T-helper 1 cell treated with Interleukin-12 subunit alpha and Interleukin-12 subunit beta and Interleukin-4 antibody, amounts not matched to agents 30 μg/mL and 1 μg/mL, for 36 hours (primary cell): ENCODE measurements around the gene ARID4B.
"Not testable (repeated sequence)": the region's sequence is repeated elsewhere in the genome, so short reads cannot be mapped to it uniquely, and the experiment has no call there.

Experiments
- H3K27ac Mint-ChIP-seq: one replicate; pipeline ENCODE4 v1.8.0; 2021; ENCODE audit warnings: mild to moderate bottlenecking, mixed read lengths
- H3K27me3 Mint-ChIP-seq: one replicate; pipeline ENCODE4 v1.8.0; 2021; ENCODE audit warnings: low read depth, mixed read lengths
- H3K36me3 Mint-ChIP-seq: one replicate; pipeline ENCODE4 v1.8.0; 2021; ENCODE audit warnings: low read depth, mixed read lengths
- H3K4me1 Mint-ChIP-seq: one replicate; pipeline ENCODE4 v1.8.0; 2021; ENCODE audit warnings: low read depth, mixed read lengths
- H3K4me3 Mint-ChIP-seq: one replicate; pipeline ENCODE4 v1.8.0; 2021; ENCODE audit warnings: mild to moderate bottlenecking, moderate library complexity, mixed read lengths
- H3K9me3 Mint-ChIP-seq: one replicate; pipeline ENCODE4 v1.8.0; 2021; ENCODE audit warnings: mixed read lengths

Gene ARID4B

GRCh38 chr1:235315735-235316134 is 12.2 kb downstream of the ARID4B start:
- no peaks in the 10 kb centered on the region for H3K9me3 Mint-ChIP-seq
- no peak overlapping the region for H3K4me3 Mint-ChIP-seq
- peaks cover 52% of the 10 kb centered on the region for H3K4me1 Mint-ChIP-seq
- H3K36me3 Mint-ChIP-seq: peaks cover 19% of the 10 kb centered on the region
- no peak overlapping the region for H3K27ac Mint-ChIP-seq
- no peaks in the 10 kb centered on the region for H3K27me3 Mint-ChIP-seq

GRCh38 chr1:235315173-235315572 is 12.8 kb downstream of the ARID4B start:
- peaks cover 16% of the 10 kb centered on the region for H3K36me3 Mint-ChIP-seq
- H3K27ac Mint-ChIP-seq: no peak overlapping the region
- no peak overlapping the region for H3K4me3 Mint-ChIP-seq
- H3K9me3 Mint-ChIP-seq: no peaks in the 10 kb centered on the region
- peaks cover 52% of the 10 kb centered on the region for H3K4me1 Mint-ChIP-seq
- H3K27me3 Mint-ChIP-seq: no peaks in the 10 kb centered on the region

GRCh38 chr1:235313931-235314678 is 13.9 kb downstream of the ARID4B start:
- Mint-ChIP-seq H3K9me3 (no peaks in the 10 kb centered on the region), H3K4me3 (peak overlapping the region; percentile 58), H3K27ac (peak overlapping the region; percentile 37), H3K36me3 (peaks cover 16% of the 10 kb centered on the region), H3K4me1 (peaks cover 49% of the 10 kb centered on the region), H3K27me3 (no peaks in the 10 kb centered on the region)

- H3K4me3 Mint-ChIP-seq: peak overlapping the region; percentile 68
- no peaks in the 10 kb centered on the region for H3K27me3 Mint-ChIP-seq
- peaks cover 9% of the 10 kb centered on the region for H3K36me3 Mint-ChIP-seq
- H3K27ac Mint-ChIP-seq: peak overlapping the region; percentile 37
- H3K9me3 Mint-ChIP-seq: no peaks in the 10 kb centered on the region
- peaks cover 41% of the 10 kb centered on the region for H3K4me1 Mint-ChIP-seq
These were observed 14.7 kb downstream of the ARID4B start for GRCh38 chr1:235313262-235313661.

- not testable (repeated sequence) for H3K27me3 Mint-ChIP-seq, H3K36me3 Mint-ChIP-seq, H3K27ac Mint-ChIP-seq, H3K9me3 Mint-ChIP-seq, H3K4me3 Mint-ChIP-seq
- peaks cover 41% of the 10 kb centered on the region for H3K4me1 Mint-ChIP-seq
These were observed 18.8 kb downstream of the ARID4B start for GRCh38 chr1:235309206-235309605.

- H3K4me3 Mint-ChIP-seq: no peak overlapping the region
- H3K9me3 Mint-ChIP-seq: no peaks in the 10 kb centered on the region
- no peaks in the 10 kb centered on the region for H3K27me3 Mint-ChIP-seq
- peaks cover 13% of the 10 kb centered on the region for H3K36me3 Mint-ChIP-seq
- no peak overlapping the region for H3K27ac Mint-ChIP-seq
- H3K4me1 Mint-ChIP-seq: peaks cover 34% of the 10 kb centered on the region
These were observed 20.5 kb downstream of the ARID4B start for GRCh38 chr1:235307158-235308124.

GRCh38 chr1:235304549-235305451 is 23.2 kb downstream of the ARID4B start:
- Mint-ChIP-seq H3K36me3 (peaks cover 8% of the 10 kb centered on the region), H3K27ac (peak overlapping the region; percentile 76), H3K9me3 (no peaks in the 10 kb centered on the region), H3K27me3 (no peaks in the 10 kb centered on the region), H3K4me3 (peak overlapping the region; percentile 29), H3K4me1 (peaks cover 29% of the 10 kb centered on the region)

- H3K4me3 Mint-ChIP-seq: no peak overlapping the region
These were observed 25.8 kb downstream of the ARID4B start for GRCh38 chr1:235302143-235302542.

GRCh38 chr1:235299169-235299858 is 28.7 kb downstream of the ARID4B start:
- peaks cover 11% of the 10 kb centered on the region for H3K36me3 Mint-ChIP-seq
- H3K9me3 Mint-ChIP-seq: peaks cover 9% of the 10 kb centered on the region
- peaks cover 41% of the 10 kb centered on the region for H3K4me1 Mint-ChIP-seq
- peak overlapping the region; percentile 36 for H3K27ac Mint-ChIP-seq
- H3K4me3 Mint-ChIP-seq: peak overlapping the region; percentile 14
- no peaks in the 10 kb centered on the region for H3K27me3 Mint-ChIP-seq

More at GRCh38 chr1:235302143-235302542, 25.8 kb downstream of the ARID4B start:
- Mint-ChIP-seq H3K27me3 (no peaks in the 10 kb centered on the region), H3K9me3 (peaks cover under 1% of the 10 kb centered on the region), H3K36me3 (peaks cover 10% of the 10 kb centered on the region), H3K4me1 (peaks cover 46% of the 10 kb centered on the region), H3K27ac (no peak overlapping the region)

GRCh38 chr1:235298758-235299157 is 29.2 kb downstream of the ARID4B start:
- Mint-ChIP-seq H3K4me1 (peaks cover 39% of the 10 kb centered on the region), H3K27me3 (no peaks in the 10 kb centered on the region), H3K27ac (peak overlapping the region; percentile 50), H3K4me3 (no peak overlapping the region), H3K9me3 (peaks cover 9% of the 10 kb centered on the region), H3K36me3 (peaks cover 11% of the 10 kb centered on the region)

- Mint-ChIP-seq H3K27me3 (no peaks in the 10 kb centered on the region), H3K4me1 (peaks cover 38% of the 10 kb centered on the region), H3K36me3 (peaks cover 10% of the 10 kb centered on the region), H3K27ac (peak overlapping the region; percentile 91), H3K9me3 (peaks cover 9% of the 10 kb centered on the region), H3K4me3 (peak overlapping the region; percentile 85)
These were observed 30.4 kb downstream of the ARID4B start for GRCh38 chr1:235297579-235297978.

- peak overlapping the region; percentile 40 for H3K4me3 Mint-ChIP-seq
- H3K9me3 Mint-ChIP-seq: peaks cover 9% of the 10 kb centered on the region
- peaks cover 37% of the 10 kb centered on the region for H3K4me1 Mint-ChIP-seq
- H3K27ac Mint-ChIP-seq: peak overlapping the region; percentile 83
- peaks cover 9% of the 10 kb centered on the region for H3K36me3 Mint-ChIP-seq
- H3K27me3 Mint-ChIP-seq: no peaks in the 10 kb centered on the region
These were observed 31.2 kb downstream of the ARID4B start for GRCh38 chr1:235296729-235297128.

GRCh38 chr1:235295902-235296350 is 32.1 kb downstream of the ARID4B start:
- Mint-ChIP-seq H3K4me3 (no peak overlapping the region), H3K9me3 (peaks cover 9% of the 10 kb centered on the region), H3K4me1 (peaks cover 38% of the 10 kb centered on the region), H3K27me3 (no peaks in the 10 kb centered on the region), H3K36me3 (peaks cover 9% of the 10 kb centered on the region), H3K27ac (peak overlapping the region; percentile 77)
